Measurements from ENCODE around the gene HMX2. TPM values are rescaled to one million over a fixed set of nuclear protein-coding genes. Genes with fewer than 3 reads are reported as not detected.
A peak's percentile ranks its signal among the peaks of the same experiment; 100 is the strongest.

Gene HMX2
- polyA plus RNA-seq, 1 donor from 2014 or later = not detected

- Histone ChIP-seq H3K4me3 (ENCODE audit: low read length) (no peak overlapping the region), H3F3A (ENCODE audit: insufficient read depth, low read length, poor library complexity, severe bottlenecking) (no peaks in the 10 kb centered on the region), H3K36me3 (ENCODE audit: insufficient read depth, low read length) (no peaks in the 10 kb centered on the region), H3K9me3 (ENCODE audit: low read length) (no peaks in the 10 kb centered on the region), H2AFZ (ENCODE audit: low read depth, low read length) (no peak overlapping the region), H3K27ac (ENCODE audit: low read length) (no peak overlapping the region), H4K20me1 (ENCODE audit: insufficient read depth) (no peaks in the 10 kb centered on the region), H3K79me2 (replicated peaks; ENCODE audit: insufficient read depth, low read length) (no peaks in the 10 kb centered on the region), H3K9me2 (ENCODE audit: insufficient read depth, low read length) (no peaks in the 10 kb centered on the region), H3K9ac (ENCODE audit: low read length) (no peak overlapping the region), H3K27me3 (ENCODE audit: insufficient read depth, low read depth, low read length) (peaks cover 100% of the 10 kb centered on the region), H3K4me2 (ENCODE audit: low read length) (no peak overlapping the region)
- TF ChIP-seq SMC3 (conservative IDR thresholded peaks at IDR 0.05; ENCODE audit: poor library complexity) = no peak
- no peak for TF ChIP-seq CTCF (IDR thresholded peaks at IDR 0.05; ENCODE audit: poor library complexity, severe bottlenecking)
- TF ChIP-seq EZH2 (IDR thresholded peaks at IDR 0.05; ENCODE audit: borderline replicate concordance, insufficient read depth, low read length, poor library complexity, severe bottlenecking) = no peak
- no peak for TF ChIP-seq RAD21 (conservative IDR thresholded peaks at IDR 0.05)
These were observed 2.4 kb upstream of the HMX2 start for GRCh38 chr10:123145542-123146012.

GRCh38 chr10:123146013-123146893 is 1.7 kb upstream of the HMX2 start:
- no peak overlapping the region for H3K4me3 ChIP-seq (ENCODE audit: low read length)
- no peaks in the 10 kb centered on the region for H3K36me3 ChIP-seq (ENCODE audit: insufficient read depth, low read length)
- H3K9ac ChIP-seq (ENCODE audit: low read length) = no peak overlapping the region
- TF ChIP-seq SMC3 (conservative IDR thresholded peaks at IDR 0.05; ENCODE audit: poor library complexity) = no peak
- peak; percentile 92 for TF ChIP-seq EZH2 (IDR thresholded peaks at IDR 0.05; ENCODE audit: borderline replicate concordance, insufficient read depth, low read length, poor library complexity, severe bottlenecking)
- no peak for TF ChIP-seq REST (IDR thresholded peaks at IDR 0.05; ENCODE audit: borderline replicate concordance)
- no peak for TF ChIP-seq CTCF (IDR thresholded peaks at IDR 0.05; ENCODE audit: poor library complexity, severe bottlenecking)
- no peaks in the 10 kb centered on the region for H3K9me3 ChIP-seq (ENCODE audit: low read length)
- peaks cover 100% of the 10 kb centered on the region for H3K27me3 ChIP-seq (ENCODE audit: insufficient read depth, low read depth, low read length)
- no peak overlapping the region for H2AFZ ChIP-seq (ENCODE audit: low read depth, low read length)
- H3F3A ChIP-seq (ENCODE audit: insufficient read depth, low read length, poor library complexity, severe bottlenecking) = no peaks in the 10 kb centered on the region
- H3K27ac ChIP-seq (ENCODE audit: low read length) = no peak overlapping the region
- H4K20me1 ChIP-seq (ENCODE audit: insufficient read depth) = no peaks in the 10 kb centered on the region
- H3K79me2 ChIP-seq (replicated peaks; ENCODE audit: insufficient read depth, low read length) = no peaks in the 10 kb centered on the region
- H3K9me2 ChIP-seq (ENCODE audit: insufficient read depth, low read length) = no peaks in the 10 kb centered on the region
- no peak overlapping the region for H3K4me2 ChIP-seq (ENCODE audit: low read length)

Measured in neural cell (in vitro differentiated cells).